Erythroblast (primary cell): ENCODE data around the gene EDC3.
"Not testable (repeated sequence)": the region's sequence is repeated elsewhere in the genome, so short reads cannot be mapped to it uniquely, and the experiment has no call there.

ENCODE experiments used
- GATA1 ChIP-seq: IDR thresholded peaks from 2 replicates; pipeline ENCODE4 v1.6.1; 2011; ENCODE audit warnings: low read depth, mild to moderate bottlenecking, control low read depth, low read length, moderate library complexity
- POLR2A ChIP-seq: IDR thresholded peaks from 2 replicates; pipeline ENCODE4 v1.6.1; 2011; ENCODE audit warnings: mild to moderate bottlenecking, low read length

DNA sequence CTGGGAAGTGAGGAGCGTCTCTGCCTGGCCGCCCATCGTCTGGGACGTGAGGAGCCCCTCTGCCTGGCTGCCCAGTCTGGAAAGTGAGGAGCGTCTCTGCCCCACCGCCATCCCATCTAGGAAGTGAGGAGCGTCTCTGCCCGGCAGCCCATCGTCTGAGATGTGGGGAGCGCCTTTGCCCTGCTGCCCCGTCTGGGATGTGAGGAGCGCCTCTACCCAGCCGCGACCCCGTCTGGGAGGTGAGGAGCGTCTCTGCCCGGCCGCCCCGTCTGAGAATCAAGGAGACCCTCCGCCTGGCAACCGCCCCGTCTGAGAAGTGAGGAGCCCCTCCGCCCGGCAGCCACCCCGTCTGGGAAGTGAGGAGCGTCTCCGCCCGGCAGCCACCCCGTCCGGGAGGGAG lies 32.9 kb upstream of the EDC3 start:
- not testable (repeated sequence) for TF ChIP-seq POLR2A, GATA1
